ENCODE results near the gene CCR5AS.

GRCh38 chr3:46401579-46401978, 5.3 kb downstream of the CCR5AS start:
- TF ChIP-seq CTCF (IDR thresholded peaks at IDR 0.05) (no peak), POLR2A (IDR thresholded peaks at IDR 0.05) (no peak)

Data from uterus (tissue), 2 donors.